OCI-LY3 (cell line): ENCODE measurements around the gene RAX2.

Experiments used
- EZH2phosphoT487 ChIP-seq: fragments of 200-600 bp; shearing (Covaris generic); IDR thresholded peaks from 2 replicates; pipeline ENCODE4 v1.6.1; 2018; ENCODE audit warnings: antibody characterized with exemption, mixed run types, low read depth
- TF ChIP-seq, protein P1 (sequence below): fragments of 200-600, 300-600 bp; sonication (generic); IDR thresholded peaks from 2 replicates; pipeline ENCODE4 v1.5.1; 2014; ENCODE audit warnings: antibody characterized with exemption, low read length, low read depth

DNA sequence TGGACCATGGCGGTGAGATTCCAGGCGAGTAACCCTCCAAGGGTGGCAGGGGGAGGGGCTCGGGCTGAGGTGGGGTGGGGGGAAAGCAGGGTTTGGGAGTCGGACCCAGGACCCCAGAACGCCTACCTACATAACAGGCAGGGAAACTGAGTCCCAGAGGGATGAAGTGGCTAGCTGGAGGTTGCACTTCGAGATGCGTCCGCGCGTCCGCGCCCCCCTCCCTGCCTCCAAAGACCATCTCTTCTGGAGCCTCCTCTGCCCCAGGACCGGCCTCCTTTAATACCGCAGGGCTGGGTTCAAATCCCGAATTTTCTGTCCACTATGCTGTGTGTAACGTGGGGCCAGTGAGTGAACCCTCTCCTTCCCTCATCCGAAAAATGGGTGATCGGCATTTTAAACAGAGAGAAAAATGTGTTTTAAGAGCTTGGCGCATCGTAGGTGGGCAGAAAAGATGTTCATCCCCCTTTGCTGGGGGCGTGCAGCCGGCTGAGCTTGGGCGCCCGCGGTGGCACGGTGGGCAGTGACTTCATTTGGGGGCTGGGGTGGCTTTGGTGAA, 50.1 kb downstream of the RAX2 start:
- TF ChIP-seq, protein P1, sequence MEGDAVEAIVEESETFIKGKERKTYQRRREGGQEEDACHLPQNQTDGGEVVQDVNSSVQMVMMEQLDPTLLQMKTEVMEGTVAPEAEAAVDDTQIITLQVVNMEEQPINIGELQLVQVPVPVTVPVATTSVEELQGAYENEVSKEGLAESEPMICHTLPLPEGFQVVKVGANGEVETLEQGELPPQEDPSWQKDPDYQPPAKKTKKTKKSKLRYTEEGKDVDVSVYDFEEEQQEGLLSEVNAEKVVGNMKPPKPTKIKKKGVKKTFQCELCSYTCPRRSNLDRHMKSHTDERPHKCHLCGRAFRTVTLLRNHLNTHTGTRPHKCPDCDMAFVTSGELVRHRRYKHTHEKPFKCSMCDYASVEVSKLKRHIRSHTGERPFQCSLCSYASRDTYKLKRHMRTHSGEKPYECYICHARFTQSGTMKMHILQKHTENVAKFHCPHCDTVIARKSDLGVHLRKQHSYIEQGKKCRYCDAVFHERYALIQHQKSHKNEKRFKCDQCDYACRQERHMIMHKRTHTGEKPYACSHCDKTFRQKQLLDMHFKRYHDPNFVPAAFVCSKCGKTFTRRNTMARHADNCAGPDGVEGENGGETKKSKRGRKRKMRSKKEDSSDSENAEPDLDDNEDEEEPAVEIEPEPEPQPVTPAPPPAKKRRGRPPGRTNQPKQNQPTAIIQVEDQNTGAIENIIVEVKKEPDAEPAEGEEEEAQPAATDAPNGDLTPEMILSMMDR, result no peak
- TF ChIP-seq EZH2phosphoT487, result no peak
